KOPT-K1 (cell line): ENCODE measurements around the gene TRPM7.
"Not testable (repeated sequence)": the region's sequence is repeated elsewhere in the genome, so short reads cannot be mapped to it uniquely, and the experiment has no call there.

Experiments
- H3K27ac ChIP-seq: fragments of 200-600 bp; sonication (generic); 2 replicates; pipeline ENCODE4 v1.5.1; 2016; ENCODE audit warnings: antibody characterized with exemption, mild to moderate bottlenecking, low read depth, low read length; ENCODE audit not compliant: poor library complexity, severe bottlenecking
- H3K36me3 ChIP-seq: fragments of 200-600 bp; sonication (generic); 2 replicates; pipeline ENCODE4 v1.5.1; 2017; ENCODE audit warnings: antibody characterized with exemption, mild to moderate bottlenecking, low read length, moderate library complexity; ENCODE audit not compliant: insufficient read depth
- H3K9me3 ChIP-seq: fragments of 200-600 bp; sonication (generic); 2 replicates; pipeline ENCODE4 v1.5.1; 2017; ENCODE audit warnings: antibody characterized with exemption, low read length, mild to moderate bottlenecking; ENCODE audit not compliant: insufficient read depth, poor library complexity, severe bottlenecking

TRPM7 gene, protein sequence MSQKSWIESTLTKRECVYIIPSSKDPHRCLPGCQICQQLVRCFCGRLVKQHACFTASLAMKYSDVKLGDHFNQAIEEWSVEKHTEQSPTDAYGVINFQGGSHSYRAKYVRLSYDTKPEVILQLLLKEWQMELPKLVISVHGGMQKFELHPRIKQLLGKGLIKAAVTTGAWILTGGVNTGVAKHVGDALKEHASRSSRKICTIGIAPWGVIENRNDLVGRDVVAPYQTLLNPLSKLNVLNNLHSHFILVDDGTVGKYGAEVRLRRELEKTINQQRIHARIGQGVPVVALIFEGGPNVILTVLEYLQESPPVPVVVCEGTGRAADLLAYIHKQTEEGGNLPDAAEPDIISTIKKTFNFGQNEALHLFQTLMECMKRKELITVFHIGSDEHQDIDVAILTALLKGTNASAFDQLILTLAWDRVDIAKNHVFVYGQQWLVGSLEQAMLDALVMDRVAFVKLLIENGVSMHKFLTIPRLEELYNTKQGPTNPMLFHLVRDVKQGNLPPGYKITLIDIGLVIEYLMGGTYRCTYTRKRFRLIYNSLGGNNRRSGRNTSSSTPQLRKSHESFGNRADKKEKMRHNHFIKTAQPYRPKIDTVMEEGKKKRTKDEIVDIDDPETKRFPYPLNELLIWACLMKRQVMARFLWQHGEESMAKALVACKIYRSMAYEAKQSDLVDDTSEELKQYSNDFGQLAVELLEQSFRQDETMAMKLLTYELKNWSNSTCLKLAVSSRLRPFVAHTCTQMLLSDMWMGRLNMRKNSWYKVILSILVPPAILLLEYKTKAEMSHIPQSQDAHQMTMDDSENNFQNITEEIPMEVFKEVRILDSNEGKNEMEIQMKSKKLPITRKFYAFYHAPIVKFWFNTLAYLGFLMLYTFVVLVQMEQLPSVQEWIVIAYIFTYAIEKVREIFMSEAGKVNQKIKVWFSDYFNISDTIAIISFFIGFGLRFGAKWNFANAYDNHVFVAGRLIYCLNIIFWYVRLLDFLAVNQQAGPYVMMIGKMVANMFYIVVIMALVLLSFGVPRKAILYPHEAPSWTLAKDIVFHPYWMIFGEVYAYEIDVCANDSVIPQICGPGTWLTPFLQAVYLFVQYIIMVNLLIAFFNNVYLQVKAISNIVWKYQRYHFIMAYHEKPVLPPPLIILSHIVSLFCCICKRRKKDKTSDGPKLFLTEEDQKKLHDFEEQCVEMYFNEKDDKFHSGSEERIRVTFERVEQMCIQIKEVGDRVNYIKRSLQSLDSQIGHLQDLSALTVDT (N-terminal part only)

DNA sequence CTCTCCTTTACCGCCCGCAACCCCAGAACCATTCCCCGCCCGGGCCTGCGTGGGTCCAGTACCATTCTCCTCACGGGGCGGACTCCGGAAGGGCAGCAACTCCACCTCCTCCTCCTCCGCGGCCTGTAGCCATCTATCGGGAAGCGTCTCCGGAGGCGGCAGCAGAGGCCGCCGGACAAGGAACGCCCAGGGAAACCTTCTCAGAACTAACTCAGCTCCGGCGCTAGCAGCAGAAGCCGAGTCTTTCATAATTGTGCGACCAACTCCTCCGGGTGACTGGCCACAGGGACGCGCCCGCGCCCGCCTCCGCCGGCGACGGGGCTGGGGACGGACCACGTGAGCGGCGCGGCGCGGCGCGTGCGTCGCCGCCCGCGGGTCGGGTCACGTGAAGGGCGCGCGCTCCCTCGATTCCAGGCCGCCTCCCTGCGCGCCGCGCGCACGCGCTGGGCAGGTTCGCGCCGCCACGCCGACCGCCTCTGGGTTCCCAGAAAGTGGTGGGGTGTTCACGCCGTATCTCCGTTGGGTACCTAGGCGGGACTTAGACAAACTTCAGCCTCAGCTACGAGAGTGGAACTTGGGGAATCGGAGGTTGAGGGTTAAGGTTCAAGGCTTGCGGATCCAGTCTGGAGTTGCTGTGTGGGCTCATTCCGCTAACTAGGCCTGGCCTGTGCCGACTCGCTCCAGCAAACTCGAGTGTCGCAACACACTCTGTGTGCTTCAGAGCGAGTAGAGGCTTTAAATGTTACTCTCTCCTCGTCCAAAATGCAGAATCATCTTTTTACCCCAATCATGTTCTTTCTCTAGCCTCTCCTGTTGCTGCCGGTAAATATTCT is at the start of gene TRPM7:
TSS of gene TRPM7 (minus strand) at position 329 of the 833 bp plus-strand sequence. CDS start at position 65, 264 bp downstream.
- H3K36me3 ChIP-seq: peaks cover 38% of the 10 kb centered on the region
- no peaks in the 10 kb centered on the region for H3K9me3 ChIP-seq
- peak within 1 kb of the TSS; percentile 79 for H3K27ac ChIP-seq

DNA sequence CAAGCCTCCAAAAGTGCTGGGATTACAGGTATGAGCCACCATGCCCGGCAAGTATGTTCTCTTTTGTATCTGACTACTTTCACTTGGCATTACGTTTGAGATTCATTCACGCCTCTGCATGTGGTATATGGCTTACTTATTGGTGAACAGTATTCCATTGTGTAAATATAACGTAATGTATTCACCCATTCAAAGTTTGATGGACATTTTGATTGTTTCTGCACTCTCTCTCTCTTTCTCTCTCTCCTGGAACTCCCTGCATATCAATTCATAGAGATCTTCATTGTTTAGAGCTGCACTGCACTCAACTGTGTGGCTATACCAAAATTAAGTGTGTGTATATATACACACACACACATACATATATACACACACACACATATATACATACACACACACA is 48.6 kb upstream of the TRPM7 start:
- Histone ChIP-seq H3K9me3 (no peaks in the 10 kb centered on the region), H3K36me3 (peaks cover 67% of the 10 kb centered on the region), H3K27ac (no peak overlapping the region)

DNA sequence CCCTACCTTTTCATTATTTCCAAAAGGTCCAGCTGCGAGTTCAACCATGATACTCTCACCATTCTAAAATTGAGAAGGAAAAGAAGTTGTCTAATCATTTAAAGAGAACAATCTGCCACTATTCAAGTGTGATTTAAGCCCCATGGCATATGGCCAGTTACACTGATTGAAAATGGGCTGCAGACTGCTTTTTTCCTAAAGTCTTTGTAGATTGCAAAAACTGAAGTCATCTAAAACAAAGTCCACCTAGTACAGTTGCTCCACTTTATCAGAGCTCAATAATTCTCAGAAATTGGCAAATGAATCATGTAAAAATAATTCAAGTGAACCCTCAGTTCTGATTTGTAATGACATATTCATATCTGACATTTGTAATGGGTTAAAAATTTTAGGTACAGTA is 39.7 kb upstream of the TRPM7 start:
- Histone ChIP-seq H3K27ac (no peak overlapping the region), H3K36me3 (peaks cover 53% of the 10 kb centered on the region)

DNA sequence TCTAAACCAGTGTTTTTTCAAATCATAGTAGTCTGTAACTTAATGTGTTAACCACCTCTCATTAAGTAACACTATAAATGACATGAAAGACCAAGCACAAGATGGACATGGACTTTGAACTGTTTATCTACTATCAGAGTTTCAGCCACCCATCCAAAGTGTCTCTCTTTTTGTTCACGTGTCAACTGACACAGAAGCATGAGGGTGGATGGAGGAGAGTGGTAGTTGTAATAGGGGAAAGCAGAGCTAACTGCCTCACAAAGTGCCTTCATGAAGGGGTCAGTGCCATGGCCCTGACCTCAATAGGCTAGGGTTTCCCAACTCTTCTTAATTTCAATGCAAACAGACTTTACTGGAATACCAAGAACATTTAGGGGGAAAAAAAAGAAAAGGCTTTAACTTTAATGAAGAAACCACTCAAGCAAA is 32.1 kb upstream of the TRPM7 start:
- Histone ChIP-seq H3K36me3 (peaks cover 46% of the 10 kb centered on the region), H3K9me3 (no peaks in the 10 kb centered on the region), H3K27ac (no peak overlapping the region)

More for the DNA sequence above, 39.7 kb upstream of the TRPM7 start:
- no peaks in the 10 kb centered on the region for H3K9me3 ChIP-seq

DNA sequence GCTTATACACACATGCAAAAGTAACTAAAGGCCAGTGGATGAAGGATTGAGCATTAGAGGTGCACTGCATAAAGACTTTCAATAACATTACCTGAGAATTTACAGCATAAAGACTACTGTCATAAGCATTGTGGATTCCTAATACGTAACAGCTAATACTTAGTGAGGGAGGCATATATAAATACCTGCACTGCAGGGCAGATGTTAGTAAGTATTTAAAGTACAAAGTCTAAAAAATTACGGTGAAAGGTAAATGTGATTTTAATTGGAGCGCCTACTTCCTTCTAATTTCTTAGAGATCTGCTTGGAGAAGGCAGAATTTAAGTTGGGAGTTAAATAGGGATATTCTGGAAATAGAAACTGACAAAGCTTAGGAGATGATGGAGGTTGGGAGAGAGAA is 25.4 kb upstream of the TRPM7 start:
- Histone ChIP-seq H3K27ac (no peak overlapping the region), H3K36me3 (peaks cover 11% of the 10 kb centered on the region; the same call in 1 of the 2 replicates), H3K9me3 (no peaks in the 10 kb centered on the region)

DNA sequence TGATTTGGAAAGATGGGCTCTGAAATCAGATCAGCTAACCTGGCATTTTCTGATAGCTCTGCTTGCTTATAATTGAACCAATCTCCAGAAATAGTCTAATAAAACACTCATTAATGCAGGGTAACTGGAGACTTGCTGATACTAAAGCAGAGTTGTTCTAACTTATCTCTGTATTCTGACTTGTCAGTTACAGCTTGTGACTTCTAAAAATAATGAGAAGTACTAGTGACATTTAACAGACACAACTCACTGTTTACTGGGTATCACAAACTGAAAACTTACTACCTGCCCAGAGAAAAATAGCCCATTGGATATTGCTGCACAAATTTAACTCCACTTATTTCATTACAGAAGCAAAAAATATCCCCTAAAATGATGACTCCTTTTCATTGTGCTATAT is 24.0 kb upstream of the TRPM7 start:
- no peaks in the 10 kb centered on the region for H3K9me3 ChIP-seq
- H3K27ac ChIP-seq: no peak overlapping the region
- peaks cover 11% of the 10 kb centered on the region; the same call in 1 of the 2 replicates for H3K36me3 ChIP-seq

DNA sequence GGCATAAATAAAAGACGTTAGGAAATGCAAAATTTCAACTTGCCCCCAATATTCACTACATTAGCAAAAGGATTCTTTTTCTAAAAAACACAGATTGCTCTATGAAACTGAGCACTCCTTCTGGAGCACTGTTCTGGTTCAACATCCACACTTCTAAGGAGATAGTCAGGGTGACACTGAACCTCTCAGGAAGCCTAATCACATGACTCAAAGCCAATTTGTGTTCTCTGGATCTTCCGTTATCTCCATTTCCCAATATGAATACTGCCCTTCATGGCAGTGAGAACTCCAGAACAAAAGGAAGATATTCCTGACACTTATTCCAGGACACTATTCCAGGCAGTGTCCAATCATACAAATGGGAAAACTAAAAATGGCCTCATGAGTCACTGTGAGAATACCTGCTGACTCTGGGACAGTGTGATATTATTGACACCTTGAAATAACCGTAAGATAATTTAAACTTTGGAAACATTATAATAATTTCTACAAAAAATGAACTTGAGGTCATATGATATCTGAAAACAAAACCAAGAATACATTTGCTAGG is 21.4 kb upstream of the TRPM7 start:
- no peak overlapping the region for H3K27ac ChIP-seq
- no peaks in the 10 kb centered on the region for H3K9me3 ChIP-seq
- peaks cover 11% of the 10 kb centered on the region; the same call in 1 of the 2 replicates for H3K36me3 ChIP-seq

DNA sequence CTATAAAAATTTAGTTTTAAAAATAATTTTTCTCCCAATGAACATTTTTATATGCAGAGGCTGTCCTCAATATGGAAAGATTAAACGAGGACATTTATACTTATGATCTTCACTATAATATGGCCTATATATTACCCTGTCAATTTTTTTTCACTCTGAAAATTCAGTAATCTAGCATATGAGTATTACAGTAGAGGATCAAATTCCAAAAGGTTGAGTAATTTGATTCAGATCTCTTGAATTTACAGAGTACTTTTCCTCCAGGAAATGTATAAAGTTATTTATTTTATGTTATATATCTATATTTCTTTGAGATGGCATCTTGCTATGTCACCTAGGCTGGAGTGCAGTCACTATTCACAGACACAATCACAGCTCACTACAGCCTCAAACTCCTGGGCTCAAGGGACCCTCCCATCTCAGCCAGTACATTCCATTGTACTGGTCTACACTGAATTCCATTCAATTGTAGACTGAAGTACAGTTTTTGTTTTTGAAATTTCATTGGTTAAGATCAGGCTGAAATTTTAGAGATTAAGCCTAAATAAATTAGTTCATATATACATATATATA is 16.3 kb upstream of the TRPM7 start:
- no peaks in the 10 kb centered on the region for H3K9me3 ChIP-seq
- peaks cover 8% of the 10 kb centered on the region; the same call in 1 of the 2 replicates for H3K36me3 ChIP-seq
- no peak overlapping the region for H3K27ac ChIP-seq

DNA sequence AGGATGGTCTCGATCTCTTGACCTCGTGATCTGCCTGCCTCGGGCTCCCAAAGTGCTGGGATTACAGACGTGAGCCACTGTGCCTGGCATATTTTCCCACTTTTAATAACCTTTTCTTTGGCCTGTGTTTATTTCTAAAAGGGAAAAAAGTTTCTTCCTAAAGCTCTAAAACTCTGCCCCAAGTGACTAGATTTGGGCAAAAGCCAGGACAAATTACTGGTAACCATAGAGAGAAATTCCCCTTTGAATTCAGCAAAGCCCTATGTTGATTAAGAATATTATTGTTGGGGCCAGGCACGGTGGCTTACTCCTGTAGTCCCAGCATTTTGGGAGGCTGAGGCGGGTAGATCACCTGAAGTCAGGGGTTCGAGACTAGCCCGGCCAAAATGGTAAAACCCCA is 11.5 kb upstream of the TRPM7 start:
- Histone ChIP-seq H3K9me3 (no peaks in the 10 kb centered on the region), H3K27ac (no peak overlapping the region), H3K36me3 (no peaks in the 10 kb centered on the region)

DNA sequence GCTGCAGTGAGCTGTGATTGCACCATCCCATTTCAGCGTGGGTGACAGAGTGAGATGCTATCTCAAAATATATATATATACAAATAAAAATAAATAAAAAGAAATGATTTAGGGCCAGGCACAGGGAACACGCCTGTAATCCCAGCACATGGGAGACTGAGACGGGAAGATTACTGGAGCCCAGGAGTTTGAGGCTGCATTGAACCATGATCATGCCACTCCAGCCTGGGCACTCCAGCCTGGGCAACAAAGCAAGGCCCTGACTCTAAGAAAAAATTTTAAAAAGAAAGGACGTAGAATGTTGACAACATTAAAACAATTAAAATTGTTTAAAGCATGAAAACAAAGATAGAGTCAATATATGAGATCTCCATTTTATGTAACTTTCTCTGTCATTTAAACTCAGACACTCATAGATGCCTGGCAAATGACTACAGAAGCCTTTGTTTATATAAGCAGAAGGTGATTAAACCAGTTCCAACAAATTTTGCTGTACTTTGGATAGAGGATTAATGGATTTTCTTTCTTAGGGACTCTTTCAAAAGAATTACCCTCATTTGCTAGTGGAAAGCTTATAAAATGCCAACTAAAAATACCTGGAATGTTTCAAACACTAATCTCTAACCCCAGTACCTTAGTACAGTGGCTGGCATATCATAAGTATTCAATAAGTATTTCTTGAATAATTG is 10.7 kb upstream of the TRPM7 start:
- no peaks in the 10 kb centered on the region for H3K36me3 ChIP-seq
- no peaks in the 10 kb centered on the region for H3K9me3 ChIP-seq
- no peak overlapping the region for H3K27ac ChIP-seq

DNA sequence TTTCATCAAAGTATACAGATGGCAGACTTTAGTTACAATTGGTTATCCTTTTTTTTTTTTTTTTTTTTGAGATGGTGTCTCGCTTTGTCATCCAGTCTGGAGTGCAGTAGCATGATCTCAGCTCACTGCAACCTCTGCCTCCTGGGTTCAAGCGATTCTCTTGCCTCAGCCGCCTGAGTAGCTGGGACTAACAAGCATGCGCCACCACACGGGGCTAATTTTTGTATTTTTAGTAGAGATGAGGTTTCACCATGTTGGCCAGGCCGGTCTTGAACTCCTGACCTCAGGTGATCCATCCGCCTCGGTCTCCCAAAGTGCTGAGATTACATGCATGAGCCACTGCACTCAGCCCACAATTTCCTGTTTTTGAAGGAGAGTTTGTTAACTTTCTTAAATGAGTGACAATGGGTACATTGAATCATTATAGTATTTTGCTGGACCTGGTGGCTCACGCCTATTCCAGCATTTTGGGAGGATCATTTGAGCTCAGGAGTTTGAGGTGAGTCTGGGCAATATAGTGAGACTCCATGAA is 8.1 kb upstream of the TRPM7 start:
- H3K27ac ChIP-seq, H3K36me3 ChIP-seq, H3K9me3 ChIP-seq: not testable (repeated sequence)

DNA sequence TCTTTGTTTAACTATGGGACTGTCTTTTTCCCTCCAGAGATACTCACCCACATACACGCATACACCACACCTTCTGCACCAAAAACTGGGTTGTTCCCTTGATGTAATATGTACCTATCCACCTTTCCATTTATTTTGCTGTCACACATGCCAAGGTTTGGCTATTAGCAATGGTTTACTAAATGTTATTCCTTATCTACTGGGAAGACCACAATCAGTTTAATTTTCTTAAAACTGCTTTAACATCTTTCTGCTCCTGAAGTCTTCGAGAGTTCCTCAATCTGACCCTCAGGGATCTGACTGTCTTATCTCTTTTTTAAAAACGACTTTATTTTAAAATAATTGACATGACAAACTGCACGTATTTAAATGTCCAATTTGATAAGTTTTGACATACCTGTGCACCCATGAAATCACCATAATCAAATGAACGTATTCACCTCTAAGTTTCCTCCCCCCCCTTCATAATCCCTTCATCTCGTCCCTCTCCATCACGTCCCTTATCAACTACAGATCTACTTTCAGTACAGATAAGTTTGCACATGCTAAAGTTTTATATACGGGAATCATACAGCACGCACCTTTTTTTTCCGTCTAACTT is 805 bp upstream of the TRPM7 start:
- no peaks in the 10 kb centered on the region for H3K9me3 ChIP-seq
- peaks cover 31% of the 10 kb centered on the region for H3K36me3 ChIP-seq
- H3K27ac ChIP-seq: peak overlapping the region; percentile 79
